GM19099 (cell line): ENCODE results near the gene TBC1D7.

ENCODE experiments used
- POLR2A ChIP-seq: IDR thresholded peaks from 3 replicates; pipeline ENCODE4 v1.6.1; 2011; ENCODE audit warnings: low read depth; ENCODE audit not compliant: insufficient read length; ENCODE audit errors: extremely low read depth

The TBC1D7 gene

GRCh38 chr6:13328076-13328874, at the start of gene TBC1D7:
TBC1D7 (minus strand) TSS chr6:13328537; CDS start chr6:13326898, 1,639 bp downstream.
- TF ChIP-seq POLR2A: peak; percentile 95

GRCh38 chr6:13377054-13377758, 48.9 kb upstream of the TBC1D7 start:
- TF ChIP-seq POLR2A: no peak

- no peak for TF ChIP-seq POLR2A
Observed at GRCh38 chr6:13375360-13375878, 47.1 kb upstream of the TBC1D7 start.

GRCh38 chr6:13373919-13374318, 45.6 kb upstream of the TBC1D7 start:
- TF ChIP-seq POLR2A: no peak

DNA sequence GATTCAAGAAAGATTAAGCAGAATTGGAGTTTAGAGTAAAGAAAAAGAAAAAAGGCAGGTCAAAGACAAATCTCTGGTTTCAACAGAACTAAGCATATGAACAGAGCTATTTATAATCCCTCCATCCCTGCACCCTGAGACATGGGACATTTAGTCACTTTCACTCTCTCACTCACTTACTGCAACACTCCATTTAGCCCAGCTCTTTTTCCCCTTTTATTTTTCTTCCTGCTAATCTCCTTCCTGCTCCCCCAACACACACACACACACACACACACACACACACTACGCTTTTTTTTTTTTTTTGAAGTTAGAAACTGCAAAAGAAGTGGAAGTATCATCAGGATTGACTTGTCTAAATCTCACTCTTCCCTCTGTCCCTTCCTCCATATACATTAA, 45.1 kb upstream of the TBC1D7 start:
- no peak for TF ChIP-seq POLR2A

GRCh38 chr6:13372688-13373487, 44.6 kb upstream of the TBC1D7 start:
- no peak for TF ChIP-seq POLR2A

- no peak for TF ChIP-seq POLR2A
Observed at GRCh38 chr6:13372076-13372475, 43.7 kb upstream of the TBC1D7 start.

- no peak for TF ChIP-seq POLR2A
Observed at GRCh38 chr6:13371421-13372072, 43.2 kb upstream of the TBC1D7 start.

DNA sequence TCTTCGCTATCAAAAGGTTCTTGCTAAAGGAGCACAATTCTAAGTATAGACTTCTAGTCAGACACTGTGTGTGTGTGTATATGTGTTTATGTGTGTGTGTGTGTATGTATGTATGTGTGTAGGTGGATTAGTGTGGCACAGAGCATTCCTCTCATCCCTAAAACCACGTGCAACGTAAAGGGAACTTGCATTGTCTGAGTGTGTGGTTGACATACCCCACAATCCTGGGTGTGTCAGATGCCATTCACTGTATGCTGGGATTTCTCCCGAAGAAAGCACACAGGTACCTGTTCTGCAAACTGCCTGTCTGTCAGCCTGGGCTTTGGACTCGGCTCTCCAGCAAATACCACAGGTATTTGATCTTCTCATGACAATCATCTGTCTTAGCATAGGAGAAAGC, 42.3 kb upstream of the TBC1D7 start:
- TF ChIP-seq POLR2A: no peak

- no peak for TF ChIP-seq POLR2A
Observed at GRCh38 chr6:13369591-13369990, 41.3 kb upstream of the TBC1D7 start.

GRCh38 chr6:13368731-13369115, 40.4 kb upstream of the TBC1D7 start:
- TF ChIP-seq POLR2A: no peak

- no peak for TF ChIP-seq POLR2A
Observed at GRCh38 chr6:13368079-13368730, 39.9 kb upstream of the TBC1D7 start.

- no peak for TF ChIP-seq POLR2A
Observed at GRCh38 chr6:13367396-13367795, 39.1 kb upstream of the TBC1D7 start.

DNA sequence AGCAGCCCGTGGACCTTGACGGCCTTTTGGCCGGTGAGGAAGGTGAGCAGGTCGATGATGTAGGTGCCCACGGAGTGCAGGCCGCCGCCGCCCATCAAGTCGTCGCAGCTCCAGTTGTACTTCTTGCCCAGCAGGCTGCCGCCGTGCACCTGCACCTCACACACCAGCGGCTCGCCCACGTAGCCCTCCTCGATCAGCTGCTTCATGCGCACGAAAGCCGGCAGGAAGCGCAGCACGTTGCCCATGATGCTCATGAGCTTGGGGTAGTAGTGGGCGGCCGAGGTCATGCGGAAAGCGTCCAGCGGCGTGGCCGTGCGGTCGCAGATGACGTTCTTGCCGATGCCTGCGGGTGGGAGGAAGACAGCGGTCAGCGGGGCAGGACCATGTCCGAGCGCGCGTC, 37.0 kb upstream of the TBC1D7 start:
- no peak for TF ChIP-seq POLR2A

DNA sequence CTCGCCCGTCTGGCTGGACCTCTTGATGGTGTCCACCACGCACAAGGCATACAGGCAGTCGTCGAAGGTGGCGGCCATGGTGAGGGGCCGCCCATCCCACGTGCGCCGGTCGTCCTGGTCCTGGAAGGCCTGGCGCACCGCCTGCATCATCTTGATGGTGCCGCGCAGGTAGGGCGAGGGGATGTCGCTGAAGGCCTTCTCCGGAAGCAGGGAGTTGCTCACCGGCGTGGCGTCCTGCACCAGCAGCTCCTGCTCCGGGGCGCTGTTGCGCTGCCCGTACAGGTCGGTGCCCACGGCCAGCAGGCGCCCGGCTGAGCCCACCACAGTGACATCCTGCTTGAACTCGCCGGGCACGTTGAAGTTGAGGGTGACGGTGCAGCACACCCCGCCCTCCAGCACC, 36.5 kb upstream of the TBC1D7 start:
- TF ChIP-seq POLR2A: no peak

GRCh38 chr6:13362412-13362811, 34.1 kb upstream of the TBC1D7 start:
- no peak for TF ChIP-seq POLR2A
